ENCODE results near the gene CCL8.

The CCL8 gene

GRCh38 chr17:34366529-34367107 is 47.4 kb downstream of the CCL8 start:
- no peak for TF ChIP-seq SUZ12 (IDR thresholded peaks at IDR 0.05; ENCODE audit: extremely low read depth, insufficient read depth, insufficient read length)
- no peak for TF ChIP-seq YY1 (IDR thresholded peaks at IDR 0.05; ENCODE audit: insufficient read depth, insufficient read length)
- no peak for TF ChIP-seq ZNF274 (IDR thresholded peaks at IDR 0.05; ENCODE audit: low read depth, low read length)
- H3K27me3 ChIP-seq (ENCODE audit: insufficient read depth, insufficient read length) = no peaks in the 10 kb centered on the region
- DNase-seq (ENCODE audit: low read depth, low spot score) = no peak
- no peak overlapping the region for H3K4me3 ChIP-seq (ENCODE audit: insufficient read length, low read depth)
- H3K4me1 ChIP-seq (ENCODE audit: insufficient read depth, insufficient read length) = peaks cover 2% of the 10 kb centered on the region
- H3K9me3 ChIP-seq (ENCODE audit: insufficient read depth, low read length) = no peaks in the 10 kb centered on the region
- H3K9ac ChIP-seq (ENCODE audit: insufficient read length, low read depth) = no peak overlapping the region
- H3K36me3 ChIP-seq (ENCODE audit: insufficient read depth, insufficient read length, low read length) = no peaks in the 10 kb centered on the region

GRCh38 chr17:34367486-34368195 is 48.4 kb downstream of the CCL8 start:
- Histone ChIP-seq H3K36me3 (ENCODE audit: insufficient read depth, insufficient read length, low read length) (no peaks in the 10 kb centered on the region), H3K9ac (ENCODE audit: insufficient read length, low read depth) (no peak overlapping the region), H3K27me3 (ENCODE audit: insufficient read depth, insufficient read length) (no peaks in the 10 kb centered on the region), H3K9me3 (ENCODE audit: insufficient read depth, low read length) (no peaks in the 10 kb centered on the region), H3K4me3 (ENCODE audit: insufficient read length, low read depth) (no peak overlapping the region), H3K4me1 (ENCODE audit: insufficient read depth, insufficient read length) (peaks cover 2% of the 10 kb centered on the region)
- no peak for DNase-seq (ENCODE audit: low read depth, low spot score)
- TF ChIP-seq YY1 (IDR thresholded peaks at IDR 0.05; ENCODE audit: insufficient read depth, insufficient read length) (no peak), SUZ12 (IDR thresholded peaks at IDR 0.05; ENCODE audit: extremely low read depth, insufficient read depth, insufficient read length) (no peak), ZNF274 (IDR thresholded peaks at IDR 0.05; ENCODE audit: low read depth, low read length) (no peak)

- DNase-seq (ENCODE audit: low read depth, low spot score) = no peak
Observed at GRCh38 chr17:34368196-34368945, 49.1 kb downstream of the CCL8 start.

DNA sequence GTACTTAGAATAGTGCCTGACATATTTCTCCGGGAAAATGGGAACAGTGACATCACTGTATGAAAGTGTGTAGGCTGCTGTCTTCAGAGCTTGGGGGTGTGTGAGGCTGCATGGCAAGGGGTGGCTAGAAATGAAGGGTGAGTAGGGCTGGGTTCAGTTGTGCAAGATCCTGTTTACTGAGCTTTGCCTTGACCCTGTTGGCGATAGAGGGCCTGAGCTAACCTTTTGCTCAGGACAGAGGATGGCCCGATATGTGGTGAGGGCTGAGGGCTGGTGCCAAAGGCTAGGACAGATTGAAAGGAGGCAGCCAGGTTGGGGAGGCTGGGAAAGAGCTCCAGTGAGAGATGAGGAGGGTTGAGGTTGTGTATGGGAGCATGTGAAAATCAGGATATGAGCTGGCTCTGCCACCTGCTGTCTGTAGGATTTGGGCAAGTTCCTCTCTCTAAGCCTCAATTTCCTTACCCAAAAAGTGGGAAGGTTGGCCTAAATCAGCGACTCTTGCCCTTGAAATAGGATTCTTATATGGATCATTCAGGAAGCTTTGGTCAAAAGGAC is 49.8 kb downstream of the CCL8 start:
- no peaks in the 10 kb centered on the region for H3K27me3 ChIP-seq (ENCODE audit: insufficient read depth, insufficient read length)
- DNase-seq (ENCODE audit: low read depth, low spot score) = no peak
- peaks cover 2% of the 10 kb centered on the region for H3K4me1 ChIP-seq (ENCODE audit: insufficient read depth, insufficient read length)
- TF ChIP-seq YY1 (IDR thresholded peaks at IDR 0.05; ENCODE audit: insufficient read depth, insufficient read length) (no peak), SUZ12 (IDR thresholded peaks at IDR 0.05; ENCODE audit: extremely low read depth, insufficient read depth, insufficient read length) (no peak), ZNF274 (IDR thresholded peaks at IDR 0.05; ENCODE audit: low read depth, low read length) (no peak)
- H3K9ac ChIP-seq (ENCODE audit: insufficient read length, low read depth) = no peak overlapping the region
- no peak overlapping the region for H3K4me3 ChIP-seq (ENCODE audit: insufficient read length, low read depth)
- H3K9me3 ChIP-seq (ENCODE audit: insufficient read depth, low read length) = no peaks in the 10 kb centered on the region
- no peaks in the 10 kb centered on the region for H3K36me3 ChIP-seq (ENCODE audit: insufficient read depth, insufficient read length, low read length)

More at GRCh38 chr17:34368196-34368945, 49.1 kb downstream of the CCL8 start:
- H3K9me3 ChIP-seq (ENCODE audit: insufficient read depth, low read length) = no peaks in the 10 kb centered on the region
- no peak overlapping the region for H3K4me3 ChIP-seq (ENCODE audit: insufficient read length, low read depth)
- no peak for TF ChIP-seq SUZ12 (IDR thresholded peaks at IDR 0.05; ENCODE audit: extremely low read depth, insufficient read depth, insufficient read length)
- no peak for TF ChIP-seq ZNF274 (IDR thresholded peaks at IDR 0.05; ENCODE audit: low read depth, low read length)
- no peak for TF ChIP-seq YY1 (IDR thresholded peaks at IDR 0.05; ENCODE audit: insufficient read depth, insufficient read length)
- no peak overlapping the region for H3K9ac ChIP-seq (ENCODE audit: insufficient read length, low read depth)
- no peaks in the 10 kb centered on the region for H3K36me3 ChIP-seq (ENCODE audit: insufficient read depth, insufficient read length, low read length)
- H3K4me1 ChIP-seq (ENCODE audit: insufficient read depth, insufficient read length) = peaks cover 2% of the 10 kb centered on the region
- no peaks in the 10 kb centered on the region for H3K27me3 ChIP-seq (ENCODE audit: insufficient read depth, insufficient read length)

- no peak for TF ChIP-seq ZNF274 (IDR thresholded peaks at IDR 0.05; ENCODE audit: low read depth, low read length)
- no peak for TF ChIP-seq YY1 (IDR thresholded peaks at IDR 0.05; ENCODE audit: insufficient read depth, insufficient read length)
- no peak for TF ChIP-seq SUZ12 (IDR thresholded peaks at IDR 0.05; ENCODE audit: extremely low read depth, insufficient read depth, insufficient read length)
- H3K27me3 ChIP-seq (ENCODE audit: insufficient read depth, insufficient read length) = no peaks in the 10 kb centered on the region
- no peak overlapping the region for H3K9ac ChIP-seq (ENCODE audit: insufficient read length, low read depth)
- no peaks in the 10 kb centered on the region for H3K36me3 ChIP-seq (ENCODE audit: insufficient read depth, insufficient read length, low read length)
- DNase-seq (ENCODE audit: low read depth, low spot score) = no peak
- no peaks in the 10 kb centered on the region for H3K9me3 ChIP-seq (ENCODE audit: insufficient read depth, low read length)
- H3K4me1 ChIP-seq (ENCODE audit: insufficient read depth, insufficient read length) = peaks cover 2% of the 10 kb centered on the region
- no peak overlapping the region for H3K4me3 ChIP-seq (ENCODE audit: insufficient read length, low read depth)
Observed at GRCh38 chr17:34369571-34369970, 50.3 kb downstream of the CCL8 start.

GRCh38 chr17:34370376-34370996 is 51.3 kb downstream of the CCL8 start:
- Histone ChIP-seq H3K9me3 (ENCODE audit: insufficient read depth, low read length) (no peaks in the 10 kb centered on the region), H3K4me1 (ENCODE audit: insufficient read depth, insufficient read length) (peaks cover 2% of the 10 kb centered on the region), H3K4me3 (ENCODE audit: insufficient read length, low read depth) (no peak overlapping the region), H3K27me3 (ENCODE audit: insufficient read depth, insufficient read length) (no peaks in the 10 kb centered on the region), H3K9ac (ENCODE audit: insufficient read length, low read depth) (no peak overlapping the region), H3K36me3 (ENCODE audit: insufficient read depth, insufficient read length, low read length) (no peaks in the 10 kb centered on the region)
- DNase-seq (ENCODE audit: low read depth, low spot score) = no peak
- TF ChIP-seq ZNF274 (IDR thresholded peaks at IDR 0.05; ENCODE audit: low read depth, low read length) (no peak), YY1 (IDR thresholded peaks at IDR 0.05; ENCODE audit: insufficient read depth, insufficient read length) (no peak), SUZ12 (IDR thresholded peaks at IDR 0.05; ENCODE audit: extremely low read depth, insufficient read depth, insufficient read length) (no peak)

Measured in NT2/D1 (cell line).